Hindlimb muscle (tissue), 1 donor: ENCODE data around the gene SFTPB. TPM values are rescaled to one million over a fixed set of nuclear protein-coding genes. Genes with fewer than 3 reads are reported as not detected.

Source experiments
- DNase-seq: peaks from one replicate; pipeline ENCODE4 v3.0.0-alpha.2; 2013
- polyA plus RNA-seq: library from polyadenylated mRNA; unstranded; fragments of 120-200 nt; gene quantifications from one replicate; pipeline ENCODE4 v1.2.1, GENCODE V29; 2013; ENCODE audit not compliant: insufficient read length

The SFTPB gene
- polyA plus RNA-seq, 1 donor: 0.08 TPM

- no peak for DNase-seq
Observed at GRCh38 chr2:85611217-85611704, 56.7 kb downstream of the SFTPB start.

Other genes with a start within 250 kb of the SFTPB start
- gene SH2D6, start 249.5 kb downstream of the SFTPB start, polyA plus RNA-seq: 0.89 TPM
- 188 TPM for gene MAT2A, start 129.0 kb downstream of the SFTPB start, polyA plus RNA-seq
- 22.6 TPM for gene GGCX, start 106.7 kb downstream of the SFTPB start, polyA plus RNA-seq
- gene VAMP8, start 90.6 kb downstream of the SFTPB start, polyA plus RNA-seq: 12.5 TPM
- gene VAMP5, start 83.8 kb downstream of the SFTPB start, polyA plus RNA-seq: 54.7 TPM
- 49.1 TPM for gene RNF181, start 72.5 kb downstream of the SFTPB start, polyA plus RNA-seq
- 11.7 TPM for gene TMEM150A, start 65.5 kb downstream of the SFTPB start, polyA plus RNA-seq
- gene C2orf68, start 56.1 kb downstream of the SFTPB start, polyA plus RNA-seq: 57.5 TPM
- 36.5 TPM for gene USP39, start 52.0 kb downstream of the SFTPB start, polyA plus RNA-seq
- 0.77 TPM for gene GNLY, start 26.2 kb upstream of the SFTPB start, polyA plus RNA-seq
- 25.6 TPM for gene ATOH8, start 85.8 kb upstream of the SFTPB start, polyA plus RNA-seq
- 43.2 TPM for gene ST3GAL5, start 220.8 kb upstream of the SFTPB start, polyA plus RNA-seq